Suppressor macrophage treated with lipopolysaccharide for 4 hours (primary cell): ENCODE measurements around the gene TRIM14.

Source experiments
- DNase-seq: peaks from one replicate; pipeline ENCODE4 v3.0.0-alpha.2; 2020

The TRIM14 gene, protein sequence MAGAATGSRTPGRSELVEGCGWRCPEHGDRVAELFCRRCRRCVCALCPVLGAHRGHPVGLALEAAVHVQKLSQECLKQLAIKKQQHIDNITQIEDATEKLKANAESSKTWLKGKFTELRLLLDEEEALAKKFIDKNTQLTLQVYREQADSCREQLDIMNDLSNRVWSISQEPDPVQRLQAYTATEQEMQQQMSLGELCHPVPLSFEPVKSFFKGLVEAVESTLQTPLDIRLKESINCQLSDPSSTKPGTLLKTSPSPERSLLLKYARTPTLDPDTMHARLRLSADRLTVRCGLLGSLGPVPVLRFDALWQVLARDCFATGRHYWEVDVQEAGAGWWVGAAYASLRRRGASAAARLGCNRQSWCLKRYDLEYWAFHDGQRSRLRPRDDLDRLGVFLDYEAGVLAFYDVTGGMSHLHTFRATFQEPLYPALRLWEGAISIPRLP

GRCh38 chr9:98118640-98119601 is at the start of gene TRIM14:
Gene TRIM14 (minus strand): TSS chr9:98119222. CDS start chr9:98119188, 34 bp downstream.
- peak; percentile 95 for DNase-seq

DNA sequence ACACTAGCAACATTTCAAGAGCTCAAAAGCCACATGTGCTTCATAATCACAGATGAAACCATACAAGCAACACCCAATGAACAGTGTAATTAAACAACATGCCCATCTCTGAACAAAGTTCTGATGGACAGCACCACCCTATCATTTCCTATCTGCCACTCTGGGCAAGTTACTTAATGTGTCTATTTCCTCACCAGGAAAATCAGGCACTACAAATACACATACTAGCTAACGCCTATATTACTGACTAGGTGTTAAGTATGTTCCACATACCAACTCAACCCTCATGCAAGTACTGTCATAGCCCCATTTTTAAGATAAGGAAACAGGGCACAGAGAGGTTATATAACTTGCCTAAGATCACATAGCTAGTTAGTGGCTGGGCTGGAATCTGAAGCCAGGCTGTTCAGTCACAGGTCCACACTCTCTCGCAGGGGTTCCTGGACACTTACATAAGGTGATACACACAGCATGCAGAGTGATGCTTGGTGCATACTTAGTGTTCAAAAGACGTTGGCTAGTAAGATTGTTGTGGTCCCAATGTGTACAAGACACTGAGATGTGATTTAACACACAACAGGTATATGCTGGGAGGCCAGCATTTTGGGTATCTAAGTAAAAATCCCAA is 49.2 kb upstream of the TRIM14 start:
- no peak for DNase-seq

GRCh38 chr9:98164912-98165311 is 45.9 kb upstream of the TRIM14 start:
- DNase-seq: no peak

DNA sequence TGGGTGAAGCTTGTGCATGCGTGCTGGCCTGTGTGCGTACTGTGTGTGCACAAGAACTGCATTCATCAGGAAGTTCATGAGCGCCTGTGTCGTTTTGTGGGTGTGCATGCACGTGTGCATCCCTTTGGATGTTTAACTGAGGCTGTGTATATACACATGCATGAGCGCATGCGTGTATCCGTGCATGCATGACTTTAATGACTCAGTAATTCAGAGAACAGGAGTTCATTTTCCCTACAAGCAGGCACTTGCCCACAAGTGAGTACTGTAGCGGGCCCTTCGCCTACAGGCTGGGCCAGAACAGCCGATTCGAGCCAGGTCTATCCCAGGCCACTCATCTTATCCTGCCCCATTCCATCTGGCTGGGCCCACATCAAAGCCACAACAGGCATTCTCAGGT is 43.6 kb upstream of the TRIM14 start:
- DNase-seq: no peak

GRCh38 chr9:98161851-98162250 is 42.8 kb upstream of the TRIM14 start:
- no peak for DNase-seq

- DNase-seq: no peak
Observed at GRCh38 chr9:98159790-98160189, 40.8 kb upstream of the TRIM14 start.

DNA sequence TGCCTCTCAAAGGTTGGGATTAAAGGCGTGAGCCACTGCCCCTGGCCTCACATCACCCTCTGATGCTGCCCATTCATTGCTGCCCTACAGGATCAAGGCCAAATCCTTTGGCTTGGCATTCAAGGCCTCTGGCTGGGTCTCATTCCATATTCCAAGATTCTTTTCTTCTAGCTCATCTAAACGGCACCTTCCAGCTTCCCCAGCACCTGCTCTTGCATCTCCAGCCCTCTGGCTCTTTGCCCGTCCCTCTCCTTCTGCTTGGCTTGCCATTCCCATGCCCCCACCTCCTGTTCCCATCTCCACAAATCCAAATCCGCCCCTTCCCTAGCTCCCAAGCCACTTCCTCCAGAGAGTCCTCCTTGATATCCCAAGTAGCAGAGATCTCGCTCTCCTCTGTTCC is 40.3 kb upstream of the TRIM14 start:
- no peak for DNase-seq

DNA sequence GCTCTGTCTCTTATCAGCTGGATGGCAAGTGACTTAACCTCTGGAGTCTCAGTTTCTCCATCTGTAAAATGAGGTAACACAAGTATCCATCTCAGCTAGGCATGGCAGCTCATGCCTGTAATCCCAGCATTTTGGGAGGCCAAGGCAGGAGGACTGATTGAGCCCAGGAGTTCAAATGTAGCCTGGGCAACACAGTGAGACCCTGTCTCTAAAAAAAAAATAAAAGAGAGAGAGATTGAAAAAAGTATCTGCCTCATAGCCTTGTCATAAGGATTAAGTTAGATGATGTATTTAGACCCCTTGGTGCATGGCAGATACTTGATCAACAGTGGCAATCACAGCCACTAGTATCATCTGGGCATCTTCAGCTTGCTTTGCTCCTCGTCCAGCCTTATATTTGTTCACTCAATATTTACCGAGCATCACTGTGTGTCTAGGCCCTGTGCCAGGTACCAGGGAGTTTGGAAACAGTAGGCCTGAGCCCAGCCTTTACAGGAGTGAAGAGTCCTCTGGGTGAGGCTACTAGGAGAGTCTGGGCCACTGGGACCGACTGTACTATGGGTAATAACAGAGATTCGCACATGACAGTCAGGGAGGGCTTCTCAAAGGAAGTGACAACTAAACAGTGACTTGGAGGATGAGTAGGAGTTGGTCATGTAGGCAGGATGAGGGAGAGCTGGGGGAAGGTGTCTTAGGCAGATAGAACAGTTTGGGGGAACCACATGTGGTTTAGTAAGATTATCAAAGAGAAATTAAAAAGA is 39.2 kb upstream of the TRIM14 start:
- DNase-seq: peak; percentile 13

- no peak for DNase-seq
Observed at GRCh38 chr9:98157372-98157771, 38.4 kb upstream of the TRIM14 start.

GRCh38 chr9:98154678-98155077 is 35.7 kb upstream of the TRIM14 start:
- DNase-seq: no peak

DNA sequence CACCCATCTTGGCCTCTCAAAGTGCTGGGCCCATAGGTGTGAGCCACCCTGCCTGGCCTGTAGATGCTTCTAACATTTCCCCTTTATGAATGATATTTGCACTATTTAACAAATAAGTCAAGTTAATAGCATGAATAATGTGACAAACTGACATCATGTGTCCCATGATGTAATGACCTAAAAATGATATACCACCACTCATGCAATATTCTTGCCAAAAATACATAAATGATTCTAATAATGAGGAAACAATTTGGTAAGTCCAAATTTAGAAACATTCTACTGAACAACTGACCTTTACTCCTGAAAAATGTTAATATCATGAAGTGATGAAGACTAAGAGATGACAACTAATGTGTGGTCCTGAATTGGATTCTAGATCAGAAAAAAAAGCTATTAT is 33.5 kb upstream of the TRIM14 start:
- peak; percentile 24 for DNase-seq

- DNase-seq: peak; percentile 32
Observed at GRCh38 chr9:98150721-98151120, 31.7 kb upstream of the TRIM14 start.

- DNase-seq: peak; percentile 56
Observed at GRCh38 chr9:98150164-98150563, 31.1 kb upstream of the TRIM14 start.

DNA sequence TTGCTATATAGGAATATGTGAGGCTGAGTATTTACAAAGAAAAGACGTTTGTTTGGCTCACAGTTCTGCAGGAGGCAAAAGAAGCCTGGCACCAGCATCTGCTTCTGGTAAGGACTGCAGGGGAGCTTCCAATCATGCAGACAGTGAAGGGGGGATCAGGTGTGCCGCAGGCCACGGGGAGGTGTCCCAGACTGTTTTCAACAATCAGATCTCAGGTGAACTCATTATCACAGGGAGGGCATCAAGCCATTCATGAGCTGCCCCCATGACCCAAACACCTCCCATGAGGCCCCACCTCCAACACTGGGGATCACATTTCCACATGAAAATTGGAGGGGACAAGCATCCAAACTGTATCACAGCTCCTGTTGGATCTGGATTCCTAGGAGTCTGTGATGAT is 30.4 kb upstream of the TRIM14 start:
- DNase-seq: no peak

- DNase-seq: no peak
Observed at GRCh38 chr9:98148486-98148885, 29.5 kb upstream of the TRIM14 start.

GRCh38 chr9:98147582-98147981 is 28.6 kb upstream of the TRIM14 start:
- DNase-seq: no peak

GRCh38 chr9:98146101-98146991 is 27.3 kb upstream of the TRIM14 start:
- DNase-seq: peak; percentile 63

GRCh38 chr9:98144631-98145030 is 25.6 kb upstream of the TRIM14 start:
- DNase-seq: no peak

GRCh38 chr9:98144076-98144475 is 25.1 kb upstream of the TRIM14 start:
- no peak for DNase-seq

DNA sequence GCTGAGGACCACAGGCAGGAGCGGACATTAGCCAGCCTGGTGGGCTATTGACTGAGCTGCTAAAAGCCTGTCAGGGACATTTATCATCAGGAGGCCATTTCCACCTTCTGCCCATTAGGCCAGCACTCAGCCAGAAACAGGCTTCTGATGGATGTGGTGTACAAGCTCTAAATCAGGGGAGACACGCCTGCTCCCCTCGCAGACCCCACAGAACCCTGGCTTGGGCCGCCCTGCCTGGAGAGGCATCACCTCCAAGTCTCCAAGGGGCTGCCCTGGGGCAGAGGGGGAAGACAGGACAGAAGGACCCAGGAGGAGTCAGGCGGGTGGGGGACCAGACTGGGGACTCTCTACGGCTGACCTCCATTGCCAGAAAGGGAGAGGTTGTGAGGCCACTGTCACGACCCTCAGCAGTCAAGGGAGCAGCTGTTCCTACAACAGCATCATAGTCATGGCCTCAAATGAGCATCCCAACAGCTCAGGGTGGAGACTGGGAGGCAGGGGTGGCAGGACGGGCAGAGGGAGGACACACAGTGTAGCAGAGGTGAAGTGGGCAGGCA is 24.0 kb upstream of the TRIM14 start:
- no peak for DNase-seq
